ENCODE data around the gene PATZ1.

GRCh38 chr22:31347251-31348008 is 1.3 kb upstream of the PATZ1 start:
- TF ChIP-seq EP300 (IDR thresholded peaks at IDR 0.05; ENCODE audit: borderline replicate concordance), result no peak
- no peak for TF ChIP-seq EGR1 (IDR thresholded peaks at IDR 0.05)

Data from Ishikawa (cell line).